ENCODE measurements around the gene HCST.

The HCST gene

DNA sequence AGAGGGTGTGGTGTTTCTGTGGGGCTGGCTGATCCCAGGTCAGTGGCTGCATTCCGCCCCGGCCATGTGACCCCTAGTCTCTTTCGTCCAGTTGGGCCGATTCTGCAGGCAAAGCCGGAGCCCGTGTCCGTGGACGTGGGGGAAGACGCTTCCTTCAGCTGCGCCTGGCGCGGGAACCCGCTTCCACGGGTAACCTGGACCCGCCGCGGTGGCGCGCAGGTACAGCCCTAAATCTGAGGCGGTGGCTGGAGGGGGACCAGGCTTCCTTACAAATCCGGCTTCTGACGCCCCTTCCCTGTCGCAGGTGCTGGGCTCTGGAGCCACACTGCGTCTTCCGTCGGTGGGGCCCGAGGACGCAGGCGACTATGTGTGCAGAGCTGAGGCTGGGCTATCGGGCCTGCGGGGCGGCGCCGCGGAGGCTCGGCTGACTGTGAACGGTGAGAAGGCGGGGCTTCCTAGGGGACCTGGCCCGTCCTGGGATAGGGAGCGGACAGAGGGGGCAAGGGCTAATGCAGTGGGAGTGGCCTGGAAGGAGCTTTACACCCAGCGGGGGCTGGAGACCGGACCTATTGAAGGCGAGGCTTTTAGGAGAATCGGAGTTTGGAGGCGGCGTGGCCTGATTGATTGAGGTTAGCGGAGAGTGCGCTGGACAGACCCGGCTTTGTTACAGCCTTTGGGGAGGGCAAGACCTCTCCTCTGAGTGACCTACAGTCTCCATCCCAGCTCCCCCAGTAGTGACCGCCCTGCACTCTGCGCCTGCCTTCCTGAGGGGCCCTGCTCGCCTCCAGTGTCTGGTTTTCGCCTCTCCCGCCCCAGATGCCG, 41.3 kb upstream of the HCST start:
- in situ Hi-C loops (cut with HindIII; ENCODE audit: low sequenced_read_pairs), result no loop called here
- no peak for TF ChIP-seq CTCF (IDR thresholded peaks at IDR 0.05; ENCODE audit: low read depth, low read length, missing control alignments)
- no peak overlapping the region for H3K4me3 ChIP-seq (ENCODE audit: low read depth, low read length)
- DNase-seq (ENCODE audit: low read depth), result no peak

DNA sequence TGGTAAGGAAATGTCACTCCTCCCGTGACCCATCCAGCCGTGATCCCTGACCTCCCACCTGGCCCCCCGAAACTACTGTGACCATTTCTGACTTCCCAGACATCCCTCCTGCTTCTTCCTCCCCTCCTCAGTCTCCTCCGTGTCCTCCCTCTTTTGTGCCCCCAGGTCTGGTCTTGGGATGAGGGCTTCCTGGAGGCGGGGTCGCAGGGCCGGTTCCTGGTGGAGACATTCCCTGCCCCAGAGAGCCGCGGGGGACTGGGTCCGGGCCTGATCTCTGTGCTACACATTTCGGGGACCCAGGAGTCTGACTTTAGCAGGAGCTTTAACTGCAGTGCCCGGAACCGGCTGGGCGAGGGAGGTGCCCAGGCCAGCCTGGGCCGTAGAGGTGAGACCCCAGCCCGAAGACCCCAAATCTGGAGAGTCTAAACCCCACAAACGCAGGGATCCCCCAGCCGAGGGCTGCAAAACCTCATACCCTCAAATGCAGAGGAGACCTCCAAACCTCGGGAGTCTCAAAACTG, 40.6 kb upstream of the HCST start:
- DNase-seq (ENCODE audit: low read depth), result no peak
- in situ Hi-C loops (cut with HindIII; ENCODE audit: low sequenced_read_pairs), result no loop called here
- no peak overlapping the region for H3K4me3 ChIP-seq (ENCODE audit: low read depth, low read length)
- TF ChIP-seq CTCF (IDR thresholded peaks at IDR 0.05; ENCODE audit: low read depth, low read length, missing control alignments), result no peak

DNA sequence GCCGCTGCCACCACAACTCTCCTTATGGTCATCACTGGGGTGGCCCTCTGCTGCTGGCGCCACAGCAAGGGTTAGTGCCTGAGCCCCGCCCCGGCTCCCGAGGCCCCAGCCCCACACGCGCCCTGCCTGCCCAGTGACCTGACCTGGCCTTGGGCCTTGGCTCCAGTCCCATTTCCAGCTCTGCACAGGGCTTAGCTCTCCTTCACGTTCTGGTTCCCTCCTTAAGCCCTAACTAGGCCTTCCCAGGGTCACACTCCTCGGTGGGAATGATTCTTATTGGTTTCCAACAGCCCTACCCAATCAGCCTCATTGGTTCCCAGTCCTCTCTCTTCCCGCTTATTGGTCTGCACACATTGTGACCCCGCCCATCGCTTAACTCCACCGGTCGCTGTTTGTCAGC, 39.8 kb upstream of the HCST start:
- in situ Hi-C loops (cut with HindIII; ENCODE audit: low sequenced_read_pairs), result no loop called here
- H3K4me3 ChIP-seq (ENCODE audit: low read depth, low read length), result no peak overlapping the region
- DNase-seq (ENCODE audit: low read depth), result no peak
- no peak for TF ChIP-seq CTCF (IDR thresholded peaks at IDR 0.05; ENCODE audit: low read depth, low read length, missing control alignments)

- DNase-seq (ENCODE audit: low read depth), result no peak
- no peak overlapping the region for H3K4me3 ChIP-seq (ENCODE audit: low read depth, low read length)
- in situ Hi-C loops (cut with HindIII; ENCODE audit: low sequenced_read_pairs), result no loop called here
- TF ChIP-seq CTCF (IDR thresholded peaks at IDR 0.05; ENCODE audit: low read depth, low read length, missing control alignments), result no peak
These were observed 39.3 kb upstream of the HCST start for GRCh38 chr19:35863018-35863417.

DNA sequence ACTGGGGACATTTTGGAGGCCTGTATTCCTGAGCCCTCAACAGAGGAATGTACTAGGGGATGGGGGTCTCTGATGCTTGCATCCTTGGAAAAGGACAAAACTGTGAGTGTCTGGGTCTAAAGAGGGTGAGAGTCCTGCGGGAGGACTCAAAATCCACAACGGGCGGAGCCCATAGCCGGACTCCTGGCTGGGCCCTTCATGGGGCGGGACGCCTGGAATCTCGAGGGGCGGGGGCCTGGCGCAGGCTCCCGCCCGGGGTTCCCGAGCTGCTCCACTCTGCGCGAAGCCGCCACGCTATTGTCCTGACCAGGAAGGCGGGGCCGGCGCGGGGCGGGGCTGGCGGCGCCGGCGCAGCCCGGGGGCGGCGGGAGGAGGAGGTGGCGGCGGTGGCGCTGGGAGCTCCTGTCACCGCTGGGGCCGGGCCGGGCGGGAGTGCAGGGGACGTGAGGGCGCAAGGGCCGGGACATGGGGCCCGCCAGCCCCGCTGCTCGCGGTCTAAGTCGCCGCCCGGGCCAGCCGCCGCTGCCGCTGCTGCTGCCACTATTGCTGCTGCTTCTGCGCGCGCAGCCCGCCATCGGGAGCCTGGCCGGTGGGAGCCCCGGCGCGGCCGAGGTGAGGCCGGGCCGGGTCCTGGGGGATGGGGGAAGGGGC, 34.0 kb upstream of the HCST start, which contains the start of gene APLP1:
APLP1 (plus strand) TSS at position 403 of the 651 bp plus-strand sequence; CDS start at position 466, 63 bp downstream.
- no peak for TF ChIP-seq CTCF (IDR thresholded peaks at IDR 0.05; ENCODE audit: low read depth, low read length, missing control alignments)
- in situ Hi-C loops (cut with HindIII; ENCODE audit: low sequenced_read_pairs), result no loop called here
- no peak for DNase-seq (ENCODE audit: low read depth)
- peak within 1 kb of the TSS; percentile 40 for H3K4me3 ChIP-seq (ENCODE audit: low read depth, low read length)

GRCh38 chr19:35868823-35869326, 33.5 kb upstream of the HCST start:
- DNase-seq (ENCODE audit: low read depth), result no peak

More at GRCh38 chr19:35868823-35869326, 33.5 kb upstream of the HCST start:
- H3K4me3 ChIP-seq (ENCODE audit: low read depth, low read length), result peak overlapping the region; percentile 40
- TF ChIP-seq CTCF (IDR thresholded peaks at IDR 0.05; ENCODE audit: low read depth, low read length, missing control alignments), result no peak
- in situ Hi-C loops (cut with HindIII; ENCODE audit: low sequenced_read_pairs), result no loop called here

Data from astrocyte of the cerebellum (primary cell).